Stimulated activated CD8-positive, alpha-beta memory T cell treated with anti-CD3 and anti-CD28 coated beads, Interleukin-12 subunit alpha, Interleukin-12 subunit beta, amount 100 ng/mL, for 24 hours (primary cell): ENCODE measurements around the gene OARD1.
A peak's percentile ranks its signal among the peaks of the same experiment; 100 is the strongest.

Experiments
- DNase-seq: peaks from one replicate; pipeline ENCODE4 v3.0.0-alpha.2; 2020; ENCODE audit errors: extremely low read depth

Gene OARD1

GRCh38 chr6:41047745-41048732, 24.1 kb downstream of the OARD1 start:
- DNase-seq, result no peak

GRCh38 chr6:41047306-41047705, 24.9 kb downstream of the OARD1 start:
- no peak for DNase-seq

GRCh38 chr6:41046084-41046483, 26.1 kb downstream of the OARD1 start:
- DNase-seq, result no peak

GRCh38 chr6:41045664-41046063, 26.5 kb downstream of the OARD1 start:
- no peak for DNase-seq

- DNase-seq, result no peak
Measured at GRCh38 chr6:41043151-41043550, 29.0 kb downstream of the OARD1 start.

- DNase-seq, result no peak
Measured at GRCh38 chr6:41042226-41043055, 29.7 kb downstream of the OARD1 start, which contains the start of gene TSPO2. TSPO2 (plus strand) TSS chr6:41042467; CDS start chr6:41042986, 519 bp downstream.

- no peak for DNase-seq
Measured at GRCh38 chr6:41040940-41041536, 31.1 kb downstream of the OARD1 start.

GRCh38 chr6:41040101-41040939, 31.8 kb downstream of the OARD1 start:
- no peak for DNase-seq

GRCh38 chr6:41039060-41039998, 32.8 kb downstream of the OARD1 start, which contains the start of gene UNC5CL:
UNC5CL (minus strand) TSS chr6:41039221; CDS start chr6:41035074, 4,147 bp downstream.
- DNase-seq, result no peak

GRCh38 chr6:41038205-41038604, 34.0 kb downstream of the OARD1 start:
- DNase-seq, result no peak

- DNase-seq, result no peak
Measured at GRCh38 chr6:41037107-41037900, 34.9 kb downstream of the OARD1 start.

- DNase-seq, result no peak
Measured at GRCh38 chr6:41036601-41037000, 35.6 kb downstream of the OARD1 start.

GRCh38 chr6:41036186-41036585, 36.0 kb downstream of the OARD1 start:
- no peak for DNase-seq

- no peak for DNase-seq
Measured at GRCh38 chr6:41033776-41034175, 38.4 kb downstream of the OARD1 start.

- DNase-seq, result no peak
Measured at GRCh38 chr6:41032830-41033229, 39.3 kb downstream of the OARD1 start.

GRCh38 chr6:41028561-41029412, 43.4 kb downstream of the OARD1 start:
- no peak for DNase-seq

- peak; percentile 47 for DNase-seq
Measured at GRCh38 chr6:41027799-41028560, 44.2 kb downstream of the OARD1 start.
